EH (cell line): Measurements from ENCODE around the gene DNMT3A.
A peak's percentile ranks its signal among the peaks of the same experiment; 100 is the strongest.

Source experiments
- DNase-seq: peaks from one replicate; pipeline ENCODE4 v3.0.0-alpha.2; 2015; ENCODE audit warnings: low read depth

DNMT3A gene

DNA sequence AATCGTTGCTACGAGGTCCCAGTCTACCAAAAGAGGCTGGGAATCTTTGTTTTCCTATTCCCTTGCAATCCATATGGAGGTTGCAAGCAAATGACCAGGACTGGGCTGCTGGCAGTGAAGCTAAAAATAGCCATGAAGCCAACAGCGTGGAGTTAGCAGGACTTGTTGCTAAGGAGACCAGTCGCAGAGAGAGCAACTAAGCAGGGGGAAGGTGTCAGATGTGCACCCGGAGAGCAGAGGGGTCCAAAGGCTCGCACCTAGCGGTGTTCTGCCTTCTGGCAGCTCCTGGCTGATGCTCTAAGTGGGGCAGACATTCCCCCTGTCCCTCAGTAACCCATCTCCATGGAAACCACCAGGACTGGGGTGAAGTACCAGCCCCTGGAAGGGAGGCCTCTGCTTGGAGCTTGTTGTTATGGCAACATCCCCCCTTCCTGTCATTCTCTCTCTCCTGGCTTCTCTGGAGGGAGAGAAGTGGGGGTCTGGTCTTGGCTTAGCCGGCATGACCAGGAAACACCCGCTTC is 84.6 kb downstream of the DNMT3A start:
- peak; percentile 84 for DNase-seq

GRCh38 chr2:25256488-25256875 is 85.2 kb downstream of the DNMT3A start:
- DNase-seq = no peak

DNA sequence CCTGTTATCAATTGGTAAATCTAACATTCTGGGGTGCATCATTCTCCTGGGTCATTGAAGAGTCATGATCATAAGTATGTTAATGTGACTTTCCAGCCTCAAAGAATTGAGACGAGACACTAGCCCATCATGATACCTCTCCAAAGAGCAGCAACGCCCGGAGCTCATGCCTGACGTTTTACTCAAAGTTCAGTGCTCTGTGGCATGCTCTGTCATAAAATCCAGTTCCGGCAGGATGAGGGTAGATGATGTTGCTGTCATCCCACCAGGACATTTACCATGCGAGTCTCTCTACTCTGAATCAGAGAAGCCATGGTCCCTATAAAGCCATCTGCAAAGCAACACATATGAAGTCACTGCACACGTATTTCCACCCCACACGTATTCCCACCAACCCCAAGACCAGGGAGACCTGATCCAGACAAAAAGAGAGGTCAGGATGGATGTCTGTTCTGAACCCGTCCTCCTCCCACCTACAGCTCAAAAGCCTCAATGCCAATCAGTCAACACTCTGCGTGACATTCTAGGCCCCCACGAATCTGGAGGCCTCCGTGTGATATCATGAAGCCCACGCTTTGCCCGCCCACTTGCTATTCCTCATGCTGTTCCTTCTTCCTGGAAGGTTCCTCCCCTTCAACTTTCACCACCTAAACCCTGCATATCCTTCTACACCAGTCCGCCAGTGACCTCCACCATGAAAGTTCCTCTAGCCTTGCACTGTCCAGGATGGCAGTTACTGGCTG is 85.8 kb downstream of the DNMT3A start:
- DNase-seq = no peak

DNA sequence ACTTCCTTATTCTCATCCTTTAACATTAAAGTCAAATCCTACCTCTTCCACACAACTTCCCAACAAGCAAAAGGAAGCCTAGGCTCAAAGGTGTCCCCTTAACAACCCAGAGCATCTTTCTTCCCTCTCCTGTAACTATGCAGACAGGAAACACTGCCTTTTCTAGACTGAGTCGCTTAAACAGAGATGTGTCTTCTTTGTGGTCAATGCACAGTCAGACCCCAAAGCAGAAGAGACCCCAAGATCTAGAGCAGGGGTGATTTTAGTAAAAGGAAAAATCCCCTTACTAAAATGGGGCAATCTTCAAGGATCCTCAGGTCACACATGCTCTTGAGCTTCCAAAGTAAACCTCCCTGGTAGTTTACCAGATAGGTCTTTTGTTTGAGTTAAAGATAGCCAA is 86.8 kb downstream of the DNMT3A start:
- DNase-seq = no peak

- DNase-seq = no peak
Measured at GRCh38 chr2:25253153-25253626, 88.5 kb downstream of the DNMT3A start.

GRCh38 chr2:25252291-25253152 is 89.2 kb downstream of the DNMT3A start:
- peak; percentile 62 for DNase-seq

DNA sequence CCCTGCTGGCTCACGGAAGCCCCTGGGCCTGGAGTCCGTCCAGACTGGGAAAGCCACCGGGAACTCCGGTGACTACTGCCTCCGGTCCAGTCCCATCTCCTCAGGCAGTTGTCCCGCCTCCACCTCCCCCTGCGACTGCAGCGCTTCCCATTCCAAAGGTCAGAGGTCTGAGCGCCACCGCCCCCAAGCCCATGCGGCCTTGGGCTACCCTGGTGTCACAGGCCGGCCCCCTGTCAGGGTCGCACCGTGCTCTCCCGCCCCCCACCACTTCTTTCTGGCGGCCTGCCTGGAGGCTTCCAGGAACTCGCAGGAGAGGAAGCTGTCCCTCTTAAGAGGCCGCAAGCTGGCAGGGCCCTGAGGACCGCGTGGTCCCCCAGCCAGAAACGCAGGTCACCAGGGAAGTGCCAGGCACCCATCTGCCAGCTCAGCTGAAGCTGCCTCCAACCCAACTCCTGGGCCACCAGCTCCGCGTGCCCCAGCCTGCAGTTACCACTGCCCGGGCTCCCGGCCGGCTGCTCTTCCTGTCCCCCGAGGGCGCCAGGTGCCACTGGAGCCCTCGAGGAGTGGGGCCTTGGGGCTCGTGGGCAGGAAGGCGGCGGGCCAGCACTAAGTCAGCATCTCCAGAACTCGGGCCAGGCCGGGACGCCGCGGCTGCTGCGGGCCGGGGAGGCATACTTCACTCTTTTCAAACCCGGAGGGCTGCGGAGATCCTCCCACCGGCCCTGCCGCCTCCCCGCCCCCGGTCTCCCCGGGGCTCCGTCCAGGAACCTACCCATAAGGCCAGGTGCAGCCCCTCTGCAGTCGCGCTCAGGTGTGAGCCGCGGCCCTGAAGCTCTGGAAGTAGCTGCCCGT is 90.1 kb downstream of the DNMT3A start:
- peak; percentile 46 for DNase-seq

- no peak for DNase-seq
Measured at GRCh38 chr2:25251071-25251421, 90.7 kb downstream of the DNMT3A start.

DNA sequence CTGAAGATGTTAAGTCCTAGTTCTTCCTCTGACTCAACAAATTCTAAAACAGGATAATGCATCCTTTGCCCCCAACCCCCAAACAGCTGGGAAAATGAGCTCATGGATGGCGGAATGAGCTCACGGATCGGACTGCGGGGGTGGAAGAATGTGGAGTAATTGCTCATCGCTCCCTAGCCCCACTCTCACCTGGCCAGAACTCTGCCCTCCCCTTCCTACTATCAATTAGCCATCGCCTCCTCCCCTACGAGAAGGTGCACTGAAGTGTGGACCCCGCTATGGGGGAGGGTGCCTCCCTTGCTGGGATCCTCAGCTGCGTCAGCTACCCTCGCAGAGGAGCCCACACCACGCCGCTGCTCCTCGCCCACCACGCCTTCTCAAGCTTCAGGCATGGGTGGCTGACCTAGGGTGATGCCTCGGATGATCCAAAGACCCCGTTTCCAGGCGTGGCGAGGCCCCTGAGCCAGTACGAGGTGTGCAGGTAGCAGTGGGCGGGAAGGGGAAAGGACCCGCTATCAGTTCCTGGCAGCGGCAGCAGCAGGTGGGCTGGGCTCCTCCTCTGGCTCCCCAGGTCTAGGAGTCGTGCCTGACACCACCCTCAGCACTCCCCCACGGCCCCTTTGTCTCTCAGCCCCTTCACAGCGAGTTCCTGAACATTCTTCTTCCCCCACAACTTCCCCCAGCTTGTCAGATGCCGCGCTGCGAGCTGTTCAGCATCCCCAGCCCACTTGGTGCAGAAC is 91.2 kb downstream of the DNMT3A start:
- peak; percentile 77 for DNase-seq

DNA sequence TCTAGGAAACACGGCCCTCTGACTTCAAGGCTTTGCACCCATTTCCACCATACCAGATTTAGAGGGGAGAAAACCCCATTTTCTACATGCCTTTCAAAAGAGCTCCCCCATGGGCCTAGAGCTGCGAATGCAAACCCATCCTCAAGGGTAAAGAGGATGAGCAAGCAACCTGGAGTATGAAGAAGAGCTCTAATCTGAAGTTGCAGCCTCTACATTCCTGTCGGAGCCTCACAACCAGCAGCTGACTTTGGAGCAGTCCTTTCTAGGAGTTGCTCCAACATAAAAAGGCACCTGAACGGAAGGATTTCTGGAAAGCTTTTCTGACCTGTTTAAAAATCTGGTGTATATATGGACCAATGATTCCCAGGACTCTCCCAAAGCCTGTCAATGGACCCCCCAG is 91.9 kb downstream of the DNMT3A start:
- DNase-seq = no peak

DNA sequence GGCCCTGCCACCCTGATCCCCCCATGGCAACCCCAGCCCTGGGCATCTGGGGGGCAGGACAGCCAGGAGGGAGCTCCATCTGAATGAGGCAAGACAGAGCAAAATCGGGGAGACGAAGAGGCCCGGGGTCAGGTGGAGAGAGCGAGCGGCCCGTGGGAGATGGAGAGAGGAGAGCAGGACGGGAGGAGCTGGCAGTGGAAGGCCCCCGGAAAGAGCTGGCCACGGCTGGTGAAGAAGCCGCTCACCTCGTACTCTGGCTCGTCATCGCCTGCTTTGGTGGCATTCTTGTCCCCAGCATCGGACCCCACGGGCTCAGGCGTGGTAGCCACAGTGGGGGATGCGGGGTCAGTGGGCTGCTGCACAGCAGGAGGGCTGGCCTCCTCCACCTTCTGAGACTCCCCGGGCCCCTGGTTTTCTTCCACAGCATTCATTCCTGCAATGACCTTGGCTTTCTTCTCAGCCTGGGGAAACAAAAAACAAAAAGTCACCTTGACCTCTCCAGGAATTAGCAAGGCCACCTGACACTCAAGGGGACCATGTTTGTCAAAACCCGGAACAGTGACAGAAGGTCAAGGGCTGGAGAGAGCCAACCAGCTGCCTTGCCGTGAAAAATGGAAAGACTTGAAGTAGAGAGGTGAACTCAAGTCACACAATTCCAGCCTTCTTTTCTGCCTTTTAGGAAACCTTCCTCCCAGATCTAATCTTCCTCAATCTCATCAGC is 93.8 kb downstream of the DNMT3A start:
- no peak for DNase-seq

GRCh38 chr2:25246558-25247290 is 95.0 kb downstream of the DNMT3A start:
- DNase-seq = no peak

DNA sequence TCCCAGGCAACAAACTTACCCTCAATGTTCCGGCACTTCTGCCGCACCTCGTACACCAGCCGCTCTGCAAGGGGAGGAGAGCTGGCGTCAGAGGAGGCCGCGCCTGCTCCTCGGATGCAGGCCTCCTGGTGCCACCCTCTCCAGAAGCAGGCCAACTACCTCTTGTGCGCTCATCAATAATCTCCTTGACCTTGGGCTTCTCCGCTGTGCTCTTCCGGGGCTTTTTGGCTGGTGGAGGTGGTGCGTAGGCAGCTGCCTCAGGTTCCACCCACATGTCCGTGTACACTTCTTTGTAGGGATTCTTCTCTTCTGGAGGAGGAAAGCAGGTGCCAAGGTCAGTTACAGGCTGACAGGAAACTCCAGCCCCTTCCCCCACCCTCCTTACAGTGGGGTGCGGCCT is 95.7 kb downstream of the DNMT3A start:
- no peak for DNase-seq

DNA sequence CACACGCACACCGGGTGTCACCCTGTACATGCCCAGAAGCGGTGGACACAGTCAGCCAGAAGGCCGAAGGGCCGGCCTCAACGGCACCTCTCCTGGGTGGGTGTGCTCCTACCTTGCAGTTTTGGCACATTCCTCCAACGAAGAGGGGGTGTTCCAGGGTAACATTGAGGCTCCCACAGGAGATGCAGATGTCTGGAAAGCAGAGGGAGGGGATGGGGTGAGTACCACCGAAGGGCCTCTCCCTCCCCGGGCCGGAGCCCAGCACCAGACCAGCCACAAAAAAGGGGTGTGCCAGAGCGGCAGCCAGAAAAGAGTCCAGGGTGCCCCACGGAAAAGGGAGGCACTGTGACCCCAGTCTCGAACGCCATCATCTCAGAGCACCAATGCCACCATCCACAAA is 96.6 kb downstream of the DNMT3A start:
- no peak for DNase-seq

GRCh38 chr2:25243995-25244394 is 97.7 kb downstream of the DNMT3A start:
- DNase-seq = no peak

- DNase-seq = no peak
Measured at GRCh38 chr2:25241452-25241851, 100.3 kb downstream of the DNMT3A start.

DNA sequence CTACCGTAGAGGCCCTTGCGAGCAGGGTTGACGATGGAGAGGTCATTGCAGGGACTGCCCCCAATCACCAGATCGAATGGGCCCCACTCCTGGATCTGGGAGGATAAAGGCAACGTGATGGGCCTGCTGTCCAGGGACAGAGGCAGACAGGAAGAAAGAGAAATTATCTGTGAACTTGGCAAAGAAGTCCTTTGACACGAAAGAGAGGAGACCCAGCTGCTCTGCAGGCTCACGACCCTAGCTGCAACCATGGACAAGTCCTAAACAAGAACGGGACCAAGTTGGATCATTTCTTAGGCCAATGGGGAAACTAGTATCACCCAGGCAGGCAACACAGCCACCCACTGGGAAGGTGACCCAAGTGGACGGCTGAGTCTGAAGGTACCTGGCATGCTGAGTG is 101.1 kb downstream of the DNMT3A start:
- DNase-seq = no peak

DNA sequence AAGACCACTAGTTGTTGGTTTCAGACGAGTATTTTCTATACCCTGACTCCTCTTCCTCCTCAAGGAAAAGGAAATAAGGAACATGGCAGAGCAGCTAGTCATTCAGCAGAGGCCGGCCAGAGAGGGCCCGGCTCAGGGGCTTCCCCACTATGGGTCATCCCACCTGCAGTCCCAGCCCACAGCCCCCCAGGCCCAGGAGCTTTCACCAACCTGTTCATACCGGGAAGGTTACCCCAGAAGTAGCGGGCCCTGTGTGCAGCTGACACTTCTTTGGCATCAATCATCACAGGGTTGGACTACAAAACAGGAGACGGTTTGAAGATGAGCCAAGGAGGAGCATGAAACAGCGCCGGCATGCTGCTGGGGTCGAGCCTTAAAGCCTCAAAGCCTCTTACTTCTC is 102.8 kb downstream of the DNMT3A start:
- DNase-seq = no peak

- DNase-seq = no peak
Measured at GRCh38 chr2:25237764-25238163, 104.0 kb downstream of the DNMT3A start.

DNA sequence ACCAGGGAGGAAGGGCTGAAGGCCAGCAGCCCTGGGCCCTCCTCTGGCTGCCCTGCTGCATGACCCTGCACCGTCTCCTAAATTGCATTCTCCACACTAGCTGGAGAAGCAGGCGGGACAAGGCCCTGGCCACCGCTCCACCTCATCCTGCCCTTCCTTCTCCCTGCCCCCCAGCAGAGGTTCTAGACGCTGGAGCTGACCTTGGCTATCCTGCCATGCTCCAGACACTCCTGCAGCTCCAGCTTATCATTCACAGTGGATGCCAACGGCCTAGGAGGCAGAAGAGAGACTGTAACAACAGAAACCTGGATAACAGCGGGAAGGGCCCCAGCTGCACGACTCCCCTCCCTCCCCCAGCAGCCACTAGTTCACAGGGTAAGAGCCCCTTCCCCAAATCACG is 105.0 kb downstream of the DNMT3A start:
- no peak for DNase-seq
